ENCODE data around the gene WT1. TPM values are rescaled to one million over a fixed set of nuclear protein-coding genes. Genes with fewer than 3 reads are reported as not detected.

The WT1 gene
- total RNA-seq, 1 donor from 2014 or later = 2.0 TPM

DNA sequence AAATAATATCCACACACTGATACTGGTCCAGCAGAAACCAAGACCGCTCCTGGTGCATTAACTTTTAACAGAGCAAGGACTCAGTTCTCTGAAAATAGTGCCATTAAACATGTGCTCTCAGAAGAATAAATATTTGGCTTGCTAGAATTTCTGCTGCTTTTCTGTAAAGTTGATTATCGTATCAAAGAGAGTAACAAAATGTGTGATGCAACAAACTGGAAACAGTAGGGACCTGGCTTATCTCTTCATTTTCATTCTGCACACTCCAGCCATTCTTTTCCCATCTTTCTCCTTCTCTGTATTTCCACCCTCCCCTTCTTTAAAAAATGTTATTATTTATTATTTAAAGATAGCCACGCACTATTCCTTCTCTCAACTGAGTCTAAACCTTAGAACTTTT, 43.9 kb downstream of the WT1 start:
- no peak for DNase-seq
- H3K27me3 ChIP-seq (ENCODE audit: low read depth) = no peaks in the 10 kb centered on the region
- TF ChIP-seq, protein P1, sequence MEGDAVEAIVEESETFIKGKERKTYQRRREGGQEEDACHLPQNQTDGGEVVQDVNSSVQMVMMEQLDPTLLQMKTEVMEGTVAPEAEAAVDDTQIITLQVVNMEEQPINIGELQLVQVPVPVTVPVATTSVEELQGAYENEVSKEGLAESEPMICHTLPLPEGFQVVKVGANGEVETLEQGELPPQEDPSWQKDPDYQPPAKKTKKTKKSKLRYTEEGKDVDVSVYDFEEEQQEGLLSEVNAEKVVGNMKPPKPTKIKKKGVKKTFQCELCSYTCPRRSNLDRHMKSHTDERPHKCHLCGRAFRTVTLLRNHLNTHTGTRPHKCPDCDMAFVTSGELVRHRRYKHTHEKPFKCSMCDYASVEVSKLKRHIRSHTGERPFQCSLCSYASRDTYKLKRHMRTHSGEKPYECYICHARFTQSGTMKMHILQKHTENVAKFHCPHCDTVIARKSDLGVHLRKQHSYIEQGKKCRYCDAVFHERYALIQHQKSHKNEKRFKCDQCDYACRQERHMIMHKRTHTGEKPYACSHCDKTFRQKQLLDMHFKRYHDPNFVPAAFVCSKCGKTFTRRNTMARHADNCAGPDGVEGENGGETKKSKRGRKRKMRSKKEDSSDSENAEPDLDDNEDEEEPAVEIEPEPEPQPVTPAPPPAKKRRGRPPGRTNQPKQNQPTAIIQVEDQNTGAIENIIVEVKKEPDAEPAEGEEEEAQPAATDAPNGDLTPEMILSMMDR (IDR thresholded peaks at IDR 0.05; ENCODE audit: borderline replicate concordance) = no peak
- H3K4me3 ChIP-seq = no peak overlapping the region
- no peaks in the 10 kb centered on the region for H3K9me3 ChIP-seq (replicated peaks)
- H3K27ac ChIP-seq (replicated peaks) = no peak overlapping the region
- peaks cover 10% of the 10 kb centered on the region for H3K4me1 ChIP-seq
- intact Hi-C loops (cut with micrococcal nuclease) = no loop called here
- H3K36me3 ChIP-seq = no peaks in the 10 kb centered on the region

DNA sequence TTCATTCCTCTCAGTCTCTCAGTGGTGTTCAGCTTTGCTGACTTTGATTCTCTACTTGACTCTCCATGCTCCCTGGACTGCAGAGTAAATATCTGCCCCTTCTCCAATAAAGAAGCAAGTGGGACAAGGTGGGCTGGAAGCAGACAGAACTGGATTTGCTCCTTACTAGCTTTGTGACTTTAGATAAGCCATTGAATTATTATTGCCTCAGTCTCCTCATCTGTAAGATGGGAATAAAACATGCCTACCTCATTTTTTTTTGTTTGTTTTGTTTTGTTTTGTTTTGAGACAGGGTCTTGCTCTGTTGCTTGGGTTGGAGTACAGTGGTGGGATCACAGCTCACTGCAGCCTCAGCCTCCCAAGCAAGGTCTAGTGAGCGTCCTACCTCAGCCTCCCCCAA, 44.6 kb downstream of the WT1 start:
- Histone ChIP-seq H3K27me3 (ENCODE audit: low read depth) (no peaks in the 10 kb centered on the region), H3K4me3 (no peak overlapping the region), H3K27ac (replicated peaks) (no peak overlapping the region), H3K36me3 (no peaks in the 10 kb centered on the region), H3K9me3 (replicated peaks) (no peaks in the 10 kb centered on the region), H3K4me1 (peaks cover 15% of the 10 kb centered on the region)
- TF ChIP-seq, protein P1 (IDR thresholded peaks at IDR 0.05; ENCODE audit: borderline replicate concordance) = no peak
- intact Hi-C loops (cut with micrococcal nuclease) = no loop called here
- DNase-seq = no peak

DNA sequence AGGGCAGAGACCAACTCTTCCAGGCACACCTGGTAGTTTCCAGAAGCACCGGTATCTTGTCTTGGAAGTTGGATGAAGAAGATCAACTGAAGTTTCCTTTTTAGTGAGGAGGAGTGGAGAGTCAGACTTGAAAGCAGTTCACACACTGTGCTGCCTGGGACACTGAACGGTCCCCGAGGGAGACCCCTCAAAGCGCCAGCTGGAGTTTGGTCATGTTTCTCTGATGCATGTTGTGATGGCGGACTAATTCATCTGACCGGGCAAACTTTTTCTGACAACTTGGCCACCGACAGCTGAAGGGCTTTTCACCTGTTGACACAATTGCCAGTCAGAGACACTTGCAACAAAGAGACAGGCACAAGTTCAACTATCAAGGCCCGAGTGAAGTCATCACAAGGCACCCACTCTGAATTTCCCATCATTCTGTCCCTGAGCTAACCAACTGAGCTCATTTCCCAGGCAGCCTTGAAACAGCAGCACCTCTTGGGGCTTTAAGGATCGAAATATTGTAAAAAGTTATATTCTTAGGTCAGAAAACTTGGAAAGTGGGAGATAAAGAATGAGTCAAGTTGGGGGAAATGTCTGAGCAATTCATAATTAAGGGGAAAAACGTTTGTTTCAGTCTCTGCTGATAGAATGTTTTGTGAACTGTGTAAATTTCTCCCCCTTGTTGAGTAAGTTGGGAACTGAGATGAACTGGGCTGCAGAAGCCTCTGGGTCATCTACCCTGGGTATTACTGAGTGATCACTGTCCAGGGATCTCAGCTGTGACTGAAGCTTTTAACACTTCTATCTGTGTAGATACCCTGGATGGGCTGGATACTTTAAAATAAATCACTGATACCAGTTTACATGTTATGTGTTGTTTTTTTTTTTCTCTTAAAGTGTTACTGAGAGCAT, 46.2 kb downstream of the WT1 start:
- H3K27me3 ChIP-seq (ENCODE audit: low read depth) = peaks cover under 1% of the 10 kb centered on the region
- H3K4me3 ChIP-seq = no peak overlapping the region
- TF ChIP-seq, protein P1 (IDR thresholded peaks at IDR 0.05; ENCODE audit: borderline replicate concordance) = no peak
- no peak overlapping the region for H3K27ac ChIP-seq (replicated peaks)
- no peaks in the 10 kb centered on the region for H3K9me3 ChIP-seq (replicated peaks)
- H3K36me3 ChIP-seq = no peaks in the 10 kb centered on the region
- intact Hi-C loops (cut with micrococcal nuclease) = no loop called here
- no peak for DNase-seq
- H3K4me1 ChIP-seq = peaks cover 15% of the 10 kb centered on the region

DNA sequence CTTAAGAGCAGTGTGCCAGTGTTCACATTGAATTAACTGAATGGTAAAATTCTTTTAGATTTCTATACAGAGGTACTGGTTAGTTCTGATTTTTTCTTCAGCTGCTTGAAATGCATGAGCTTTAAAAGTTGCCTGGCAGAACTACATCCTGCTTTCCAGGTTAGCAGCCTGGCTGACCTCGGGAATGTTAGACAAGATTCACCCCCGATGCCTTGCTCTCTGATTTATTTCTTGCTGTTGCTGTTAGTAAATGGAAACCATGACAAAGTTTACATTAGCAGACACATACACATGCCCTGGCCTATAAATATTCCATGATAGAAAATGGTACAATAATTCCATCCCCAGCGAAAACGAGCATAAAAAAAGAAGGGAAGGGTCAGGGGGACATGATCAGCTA, 47.0 kb downstream of the WT1 start:
- Histone ChIP-seq H3K27me3 (ENCODE audit: low read depth) (peaks cover 7% of the 10 kb centered on the region), H3K4me3 (no peak overlapping the region), H3K27ac (replicated peaks) (no peak overlapping the region), H3K36me3 (no peaks in the 10 kb centered on the region), H3K4me1 (peaks cover 15% of the 10 kb centered on the region), H3K9me3 (replicated peaks) (no peaks in the 10 kb centered on the region)
- intact Hi-C loops (cut with micrococcal nuclease) = no loop called here
- DNase-seq = no peak
- TF ChIP-seq, protein P1 (IDR thresholded peaks at IDR 0.05; ENCODE audit: borderline replicate concordance) = no peak

DNA sequence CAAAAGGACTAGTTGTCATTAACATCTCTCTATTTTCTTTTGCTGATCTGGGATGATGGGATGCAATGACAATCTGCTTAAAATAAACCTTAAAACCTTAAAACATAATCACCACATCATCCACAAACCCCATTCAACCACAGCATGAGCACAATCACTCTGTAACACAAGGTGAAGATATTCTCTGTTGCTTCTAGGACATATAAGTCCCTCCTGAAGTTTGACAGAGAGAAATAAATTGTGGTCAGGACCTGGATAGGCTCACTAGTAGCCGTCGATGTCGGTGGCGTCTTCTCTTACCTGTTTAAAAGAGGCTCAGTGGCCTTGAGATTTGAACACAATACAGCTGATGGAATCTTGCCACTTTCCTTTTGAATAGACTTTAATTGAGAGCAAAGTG, 47.9 kb downstream of the WT1 start:
- H3K27me3 ChIP-seq (ENCODE audit: low read depth) = peaks cover 11% of the 10 kb centered on the region
- TF ChIP-seq, protein P1 (IDR thresholded peaks at IDR 0.05; ENCODE audit: borderline replicate concordance) = no peak
- H3K4me3 ChIP-seq = no peak overlapping the region
- H3K9me3 ChIP-seq (replicated peaks) = no peaks in the 10 kb centered on the region
- no peaks in the 10 kb centered on the region for H3K36me3 ChIP-seq
- no peak for DNase-seq
- no peak overlapping the region for H3K27ac ChIP-seq (replicated peaks)
- intact Hi-C loops (cut with micrococcal nuclease) = no loop called here
- peaks cover 15% of the 10 kb centered on the region for H3K4me1 ChIP-seq

All from left ventricle myocardium inferior (tissue), 1 donor.